HEK293T (cell line): ENCODE measurements around the gene SIMC1.

ENCODE experiments used
- CTCF ChIA-PET: fragments of 350-600 bp; formaldehyde crosslinking; extraction: SDS; loops from one replicate; lab custom pipeline; 2021; ENCODE audit warnings: antibody characterized with exemption, inconsistent platforms; lab: Yijun Ruan, JAX
- POLR2A ChIA-PET: fragments of 350-600 bp; formaldehyde crosslinking; extraction: SDS; loops from one replicate; lab custom pipeline; 2020; ENCODE audit warnings: antibody characterized with exemption, inconsistent platforms; lab: Yijun Ruan, JAX
- DNase-seq: peaks from one replicate; pipeline ENCODE4 v3.0.0; 2012; ENCODE audit warnings: mixed read lengths; ENCODE audit errors: extremely low spot score
- ARNT ChIP-seq: fragments of 450-650 bp; IDR thresholded peaks from 2 replicates; pipeline ENCODE4 v1.6.1; 2017; ENCODE audit warnings: mild to moderate bottlenecking
- BHLHE40 ChIP-seq: fragments of 450-650 bp; IDR thresholded peaks from 2 replicates; pipeline ENCODE4 v1.6.1; 2016; ENCODE audit warnings: mild to moderate bottlenecking, moderate library complexity, borderline replicate concordance
- CTBP1 ChIP-seq: fragments of 450-650 bp; IDR thresholded peaks from 2 replicates; pipeline ENCODE4 v1.6.1; 2016; ENCODE audit warnings: borderline replicate concordance
- ELF4 ChIP-seq: fragments of 450-650 bp; IDR thresholded peaks from 2 replicates; pipeline ENCODE4 v1.6.1; 2017; ENCODE audit warnings: antibody characterized with exemption
- FOXA1 ChIP-seq: fragments of 450-650 bp; IDR thresholded peaks from 2 replicates; pipeline ENCODE4 v1.6.1; 2016; ENCODE audit warnings: mild to moderate bottlenecking
- FOXK2 ChIP-seq: fragments of 450-650 bp; IDR thresholded peaks from 2 replicates; pipeline ENCODE4 v1.6.1; 2016; ENCODE audit warnings: mild to moderate bottlenecking
- FOXM1 ChIP-seq: fragments of 450-650 bp; IDR thresholded peaks from 2 replicates; pipeline ENCODE4 v1.6.1; 2017; ENCODE audit warnings: mild to moderate bottlenecking, borderline replicate concordance
- HDGF ChIP-seq: fragments of 450-650 bp; IDR thresholded peaks from 2 replicates; pipeline ENCODE4 v1.6.1; 2017; ENCODE audit warnings: antibody characterized with exemption, borderline replicate concordance
- L3MBTL2 ChIP-seq: fragments of 450-650 bp; conservative IDR thresholded peaks from 2 replicates; pipeline ENCODE4 v1.6.1; 2016; ENCODE audit warnings: mild to moderate bottlenecking
- LEF1 ChIP-seq: fragments of 450-650 bp; IDR thresholded peaks from 2 replicates; pipeline ENCODE4 v1.6.1; 2017; ENCODE audit warnings: mild to moderate bottlenecking, borderline replicate concordance
- NFRKB ChIP-seq: fragments of 450-650 bp; IDR thresholded peaks from 2 replicates; pipeline ENCODE4 v1.6.1; 2016; ENCODE audit warnings: mild to moderate bottlenecking, moderate library complexity
- SP1 ChIP-seq: fragments of 450-650 bp; IDR thresholded peaks from 2 replicates; pipeline ENCODE4 v1.6.1; 2017
- SUZ12 ChIP-seq: fragments of 450-650 bp; IDR thresholded peaks from 2 replicates; pipeline ENCODE4 v1.6.1; 2016; ENCODE audit warnings: mild to moderate bottlenecking
- TARDBP ChIP-seq: fragments of 450-650 bp; IDR thresholded peaks from 2 replicates; pipeline ENCODE4 v1.6.1; 2016
- ZNF384 ChIP-seq: fragments of 450-650 bp; IDR thresholded peaks from 2 replicates; pipeline ENCODE4 v1.6.1; 2016
- TF ChIP-seq, protein P1 (sequence below): fragments of 450-650 bp; IDR thresholded peaks from 2 replicates; pipeline ENCODE4 v1.6.1; 2016

SIMC1 gene

DNA sequence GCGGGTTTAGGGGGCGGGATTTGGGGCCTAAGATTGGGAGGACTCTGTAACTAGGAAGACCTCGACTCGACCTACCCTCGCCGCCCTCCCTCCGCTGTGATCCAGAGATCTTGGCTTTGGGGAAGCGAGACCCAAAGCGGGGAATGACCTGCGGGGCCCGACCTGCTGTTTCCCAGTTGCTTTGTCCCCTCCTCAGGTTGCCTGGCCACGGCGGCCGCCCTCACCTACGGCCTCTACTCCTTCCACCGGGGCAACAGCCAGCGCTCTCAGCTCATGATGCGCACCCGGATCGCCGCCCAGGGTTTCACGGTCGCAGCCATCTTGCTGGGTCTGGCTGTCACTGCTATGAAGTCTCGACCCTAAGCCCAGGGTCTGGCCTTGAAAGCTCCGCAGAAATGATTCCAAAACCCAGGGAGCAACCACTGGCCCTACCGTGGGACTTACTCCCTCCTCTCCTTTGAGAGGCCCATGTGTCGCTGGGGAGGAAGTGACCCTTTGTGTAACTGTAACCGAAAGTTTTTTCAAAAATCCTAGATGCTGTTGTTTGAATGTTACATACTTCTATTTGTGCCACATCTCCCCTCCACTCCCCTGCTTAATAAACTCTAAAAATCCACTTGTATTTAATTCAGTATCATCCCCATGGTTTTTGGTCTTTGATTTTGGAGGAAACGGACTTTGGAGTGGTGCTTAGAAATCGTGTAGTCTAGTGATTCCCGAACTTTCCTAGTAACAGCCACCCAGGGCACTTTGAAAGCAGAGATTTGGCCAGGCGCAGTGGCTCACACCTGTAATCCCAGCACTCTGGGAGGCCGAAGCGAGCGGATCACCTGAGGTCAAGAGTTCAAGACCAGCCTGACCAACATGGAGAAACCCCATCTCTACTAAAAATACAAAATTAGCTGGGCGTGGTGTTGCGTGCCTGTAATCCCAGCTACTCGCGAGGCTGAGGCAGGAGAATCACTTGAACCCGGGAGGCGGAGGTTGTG, 151.2 kb downstream of the SIMC1 start:
- DNase-seq = no peak
- TF ChIP-seq L3MBTL2 (no peak), LEF1 (no peak), NFRKB (no peak), TARDBP (no peak), HDGF (peak; percentile 36; the same call in 1 of the 2 replicates)
- CTCF ChIA-PET = no interaction called here
- POLR2A ChIA-PET = interaction anchor here (1.4 to 3.3 kb wide), 4 partner anchors 23 to 34 kb away, joined by 4 to 22 read pairs (median 6); partner anchors contain the start of genes CLTB and KIAA1191

DNA sequence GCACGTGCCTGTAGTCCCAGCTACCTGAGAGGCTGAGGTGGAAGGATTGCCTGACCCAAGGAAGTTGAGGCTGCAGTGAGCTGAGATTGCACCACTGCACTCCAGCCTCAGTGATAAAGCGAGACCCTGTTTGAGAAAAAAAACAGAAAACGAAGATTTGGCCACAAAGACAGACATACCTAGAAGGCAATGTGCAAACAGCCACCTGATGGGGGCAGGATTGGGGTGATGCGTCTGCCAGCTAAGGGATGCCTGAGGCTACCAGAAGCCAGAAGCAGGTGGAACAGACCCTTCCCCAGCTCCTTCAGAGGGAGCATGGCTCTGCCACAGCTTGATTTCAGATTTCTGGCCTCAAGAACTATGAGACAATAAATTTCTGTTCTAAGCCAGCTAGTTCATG, 153.3 kb downstream of the SIMC1 start:
- POLR2A ChIA-PET = interaction anchor here (1.5 kb wide), 1 partner anchor 146 kb away, joined by 4 read pairs; no protein-coding TSS in a partner anchor
- CTCF ChIA-PET = no interaction called here
- DNase-seq = no peak
- TF ChIP-seq TARDBP (no peak), ZNF384 (no peak), HDGF (no peak), ARNT (no peak), SUZ12 (no peak), SP1 (no peak), BHLHE40 (no peak), CTBP1 (no peak), NFRKB (no peak), FOXM1 (no peak), FOXK2 (no peak)

DNA sequence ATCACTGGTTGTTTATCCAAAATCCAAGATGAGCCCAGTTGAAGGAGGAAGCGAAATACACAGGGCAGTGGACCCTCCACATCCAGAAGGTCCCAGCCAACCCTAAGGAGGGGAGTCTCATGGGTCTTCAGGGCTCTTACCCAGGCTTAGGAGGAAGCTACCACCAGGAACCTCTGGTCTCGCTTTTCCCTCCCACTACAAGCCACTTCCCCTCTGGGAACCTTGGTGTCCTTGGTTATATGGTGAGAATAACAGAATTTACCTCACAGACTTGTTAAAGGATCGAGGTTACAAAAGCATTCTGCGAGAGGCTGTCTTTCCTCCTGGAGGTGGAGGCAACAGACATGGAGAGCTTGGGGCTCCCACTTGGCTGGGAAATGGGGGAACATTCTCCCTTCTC, 153.8 kb downstream of the SIMC1 start:
- TF ChIP-seq L3MBTL2 = no peak
- ChIA-PET CTCF (no interaction called here), POLR2A (interaction anchor here (1.5 kb wide), 1 partner anchor 146 kb away, joined by 4 read pairs; no protein-coding TSS in a partner anchor)
- DNase-seq = no peak

DNA sequence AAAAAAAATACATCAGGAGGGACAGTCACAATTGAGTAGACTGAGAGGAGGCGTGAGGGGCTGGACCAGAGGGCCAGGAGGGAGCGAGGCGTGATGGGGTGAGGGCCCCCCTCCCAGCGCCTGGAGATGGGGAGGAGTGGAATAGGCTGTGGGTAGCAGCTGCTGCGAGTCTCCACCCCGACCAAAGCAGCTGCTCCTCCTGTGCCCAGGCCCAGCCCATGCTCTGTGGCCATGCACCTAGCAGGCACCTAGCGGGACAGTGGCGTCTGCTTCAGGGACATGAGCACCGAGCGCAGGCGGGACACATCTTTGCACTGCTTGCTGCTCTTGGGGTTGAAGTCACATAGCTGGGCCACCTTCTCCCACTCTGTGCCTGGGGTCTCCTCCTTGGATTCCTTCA, 154.3 kb downstream of the SIMC1 start:
- no peak for TF ChIP-seq LEF1
- no peak for TF ChIP-seq FOXK2
- TF ChIP-seq L3MBTL2 = no peak
- TF ChIP-seq CTBP1 = no peak
- TF ChIP-seq ELF4 = no peak
- no peak for TF ChIP-seq FOXM1
- no peak for TF ChIP-seq TARDBP
- CTCF ChIA-PET = no interaction called here

DNA sequence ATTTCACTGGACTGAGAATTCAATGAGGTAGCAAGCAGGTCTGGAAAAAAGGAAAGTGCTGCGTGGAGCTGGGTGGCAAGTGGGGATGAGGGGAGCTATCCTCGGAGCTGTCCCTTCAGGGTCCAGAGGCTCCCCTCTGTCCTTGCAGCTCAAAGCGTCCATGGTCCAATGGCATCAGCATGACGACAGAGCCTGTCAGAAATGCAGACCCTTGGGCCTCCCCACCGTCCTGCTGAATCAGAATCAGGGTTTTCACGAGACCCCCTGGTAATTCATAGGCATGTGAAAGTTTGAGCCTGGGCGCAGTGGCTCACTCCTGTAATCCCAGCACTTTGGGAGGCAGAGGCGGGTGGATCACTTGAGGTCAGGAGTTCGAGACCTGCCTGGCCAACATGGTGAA, 155.9 kb downstream of the SIMC1 start:
- ChIA-PET CTCF (interaction anchor here (0.6 kb wide), 1 partner anchor 1945 kb away, joined by 3 read pairs; no protein-coding TSS in a partner anchor), POLR2A (interaction anchor here (0.9 kb wide), 1 partner anchor 54 kb away, joined by 5 read pairs; the partner anchor contains the start of gene FAF2)
- TF ChIP-seq FOXM1 (no peak), HDGF (no peak), BHLHE40 (no peak), LEF1 (no peak), FOXA1 (no peak), SUZ12 (no peak), ARNT (no peak), L3MBTL2 (no peak), ZNF384 (no peak), TARDBP (no peak), CTBP1 (no peak)
- TF ChIP-seq, protein P1, sequence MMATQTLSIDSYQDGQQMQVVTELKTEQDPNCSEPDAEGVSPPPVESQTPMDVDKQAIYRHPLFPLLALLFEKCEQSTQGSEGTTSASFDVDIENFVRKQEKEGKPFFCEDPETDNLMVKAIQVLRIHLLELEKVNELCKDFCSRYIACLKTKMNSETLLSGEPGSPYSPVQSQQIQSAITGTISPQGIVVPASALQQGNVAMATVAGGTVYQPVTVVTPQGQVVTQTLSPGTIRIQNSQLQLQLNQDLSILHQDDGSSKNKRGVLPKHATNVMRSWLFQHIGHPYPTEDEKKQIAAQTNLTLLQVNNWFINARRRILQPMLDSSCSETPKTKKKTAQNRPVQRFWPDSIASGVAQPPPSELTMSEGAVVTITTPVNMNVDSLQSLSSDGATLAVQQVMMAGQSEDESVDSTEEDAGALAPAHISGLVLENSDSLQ = no peak
- no peak for DNase-seq

More for the DNA sequence above, 154.3 kb downstream of the SIMC1 start:
- DNase-seq = no peak
- POLR2A ChIA-PET = interaction anchor here (1.5 kb wide), 1 partner anchor 145 kb away, joined by 4 read pairs; no protein-coding TSS in a partner anchor

DNA sequence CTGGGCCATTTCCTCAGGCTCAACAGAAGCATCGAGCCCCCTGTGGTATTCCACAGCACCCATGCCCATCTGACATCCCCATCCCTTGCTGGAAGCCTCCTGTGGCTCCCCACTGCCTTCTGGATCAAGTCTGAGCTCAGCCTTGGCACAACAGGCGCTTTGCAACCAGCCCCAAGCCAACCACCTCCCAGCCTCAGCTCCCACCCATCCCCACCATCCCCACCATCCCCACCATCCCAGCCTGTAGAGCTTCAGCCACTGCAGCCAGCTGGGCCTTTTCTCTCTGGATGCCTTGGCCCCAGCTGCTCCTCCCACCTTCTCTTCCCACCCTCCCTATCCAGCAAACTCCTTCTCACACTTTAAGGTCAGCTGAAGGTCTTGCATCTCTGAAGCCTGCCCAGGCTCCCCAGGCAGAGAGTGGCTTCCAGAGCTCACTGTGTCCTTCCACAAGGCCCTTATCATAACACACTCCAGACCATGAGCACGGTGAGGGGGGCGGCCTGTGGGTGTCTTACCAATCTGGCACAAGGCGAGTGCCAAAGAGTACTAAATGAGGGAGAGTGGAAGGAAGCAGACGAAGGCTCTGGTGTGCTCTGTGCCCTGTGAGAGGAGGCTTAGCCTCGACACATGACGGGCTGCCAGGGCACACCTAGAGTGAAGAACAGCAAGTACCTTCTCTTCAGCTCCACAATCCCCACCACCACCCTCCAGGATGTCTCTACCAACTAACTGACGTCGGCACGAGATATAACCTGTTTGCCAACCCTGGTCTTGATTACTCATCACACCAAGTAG, 156.9 kb downstream of the SIMC1 start:
- POLR2A ChIA-PET = no interaction called here
- CTCF ChIA-PET = no interaction called here
- DNase-seq = no peak
- TF ChIP-seq, protein P1 = no peak
- TF ChIP-seq LEF1 = no peak
- no peak for TF ChIP-seq SUZ12
- no peak for TF ChIP-seq NFRKB
- no peak for TF ChIP-seq SP1
- TF ChIP-seq CTBP1 = no peak
- TF ChIP-seq FOXM1 = no peak
- TF ChIP-seq FOXK2 = no peak
- no peak for TF ChIP-seq ARNT
- TF ChIP-seq BHLHE40 = no peak
- TF ChIP-seq TARDBP = no peak
- no peak for TF ChIP-seq L3MBTL2
- no peak for TF ChIP-seq ZNF384
- no peak for TF ChIP-seq HDGF
- no peak for TF ChIP-seq FOXA1
- TF ChIP-seq ELF4 = no peak
